ENCODE results near the gene CCDC85B. TPM values are rescaled to one million over a fixed set of nuclear protein-coding genes. Genes with fewer than 3 reads are reported as not detected.

The CCDC85B gene
- total and polyA plus RNA-seq, 2 of the 8 experiments (the other 6 are each of a cell fraction or from before 2014, with no cell fraction given): 19.8 to 30.8 TPM

DNA sequence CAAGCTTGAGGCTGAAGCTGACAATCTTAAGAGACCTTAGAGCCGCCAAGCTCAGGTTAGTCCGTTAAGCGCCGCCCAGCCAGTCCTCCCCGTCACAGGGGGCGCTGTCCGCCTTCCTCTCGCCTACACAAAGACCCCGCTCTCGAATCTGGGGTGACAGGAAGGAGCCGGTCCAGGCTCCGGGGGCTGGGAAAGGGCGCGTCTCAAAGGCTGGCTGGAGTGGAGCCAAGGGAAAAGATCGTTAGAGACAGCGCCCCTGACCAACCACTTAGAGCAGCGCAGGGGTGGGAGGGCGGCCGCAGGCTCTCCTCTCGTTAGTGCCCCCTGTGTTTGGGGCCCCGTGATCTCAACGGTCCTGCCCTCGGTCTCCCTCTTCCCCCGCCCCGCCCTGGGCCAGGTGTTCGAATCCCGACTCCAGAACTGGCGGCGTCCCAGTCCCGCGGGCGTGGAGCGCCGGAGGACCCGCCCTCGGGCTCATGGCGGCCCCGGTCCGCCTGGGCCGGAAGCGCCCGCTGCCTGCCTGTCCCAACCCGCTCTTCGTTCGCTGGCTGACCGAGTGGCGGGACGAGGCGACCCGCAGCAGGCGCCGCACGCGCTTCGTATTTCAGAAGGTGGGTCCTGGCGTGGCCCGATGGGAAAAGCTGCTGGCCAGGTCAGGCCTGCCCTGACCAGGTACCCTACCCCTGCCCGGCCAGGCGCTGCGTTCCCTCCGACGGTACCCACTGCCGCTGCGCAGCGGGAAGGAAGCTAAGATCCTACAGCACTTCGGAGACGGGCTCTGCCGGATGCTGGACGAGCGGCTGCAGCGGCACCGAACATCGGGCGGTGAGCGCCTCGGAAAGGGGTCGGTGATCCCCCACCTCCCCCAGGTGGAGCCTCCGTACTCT, 30.0 kb upstream of the CCDC85B start, which contains the start of gene MUS81 (continued):
- TF ChIP-seq CHD1 (IDR thresholded peaks at IDR 0.05; ENCODE audit: low read depth, low read length): no peak
- TF ChIP-seq ATF3 (IDR thresholded peaks at IDR 0.05; ENCODE audit: insufficient read depth, low read depth, low read length): no peak
- TF ChIP-seq, protein P1, sequence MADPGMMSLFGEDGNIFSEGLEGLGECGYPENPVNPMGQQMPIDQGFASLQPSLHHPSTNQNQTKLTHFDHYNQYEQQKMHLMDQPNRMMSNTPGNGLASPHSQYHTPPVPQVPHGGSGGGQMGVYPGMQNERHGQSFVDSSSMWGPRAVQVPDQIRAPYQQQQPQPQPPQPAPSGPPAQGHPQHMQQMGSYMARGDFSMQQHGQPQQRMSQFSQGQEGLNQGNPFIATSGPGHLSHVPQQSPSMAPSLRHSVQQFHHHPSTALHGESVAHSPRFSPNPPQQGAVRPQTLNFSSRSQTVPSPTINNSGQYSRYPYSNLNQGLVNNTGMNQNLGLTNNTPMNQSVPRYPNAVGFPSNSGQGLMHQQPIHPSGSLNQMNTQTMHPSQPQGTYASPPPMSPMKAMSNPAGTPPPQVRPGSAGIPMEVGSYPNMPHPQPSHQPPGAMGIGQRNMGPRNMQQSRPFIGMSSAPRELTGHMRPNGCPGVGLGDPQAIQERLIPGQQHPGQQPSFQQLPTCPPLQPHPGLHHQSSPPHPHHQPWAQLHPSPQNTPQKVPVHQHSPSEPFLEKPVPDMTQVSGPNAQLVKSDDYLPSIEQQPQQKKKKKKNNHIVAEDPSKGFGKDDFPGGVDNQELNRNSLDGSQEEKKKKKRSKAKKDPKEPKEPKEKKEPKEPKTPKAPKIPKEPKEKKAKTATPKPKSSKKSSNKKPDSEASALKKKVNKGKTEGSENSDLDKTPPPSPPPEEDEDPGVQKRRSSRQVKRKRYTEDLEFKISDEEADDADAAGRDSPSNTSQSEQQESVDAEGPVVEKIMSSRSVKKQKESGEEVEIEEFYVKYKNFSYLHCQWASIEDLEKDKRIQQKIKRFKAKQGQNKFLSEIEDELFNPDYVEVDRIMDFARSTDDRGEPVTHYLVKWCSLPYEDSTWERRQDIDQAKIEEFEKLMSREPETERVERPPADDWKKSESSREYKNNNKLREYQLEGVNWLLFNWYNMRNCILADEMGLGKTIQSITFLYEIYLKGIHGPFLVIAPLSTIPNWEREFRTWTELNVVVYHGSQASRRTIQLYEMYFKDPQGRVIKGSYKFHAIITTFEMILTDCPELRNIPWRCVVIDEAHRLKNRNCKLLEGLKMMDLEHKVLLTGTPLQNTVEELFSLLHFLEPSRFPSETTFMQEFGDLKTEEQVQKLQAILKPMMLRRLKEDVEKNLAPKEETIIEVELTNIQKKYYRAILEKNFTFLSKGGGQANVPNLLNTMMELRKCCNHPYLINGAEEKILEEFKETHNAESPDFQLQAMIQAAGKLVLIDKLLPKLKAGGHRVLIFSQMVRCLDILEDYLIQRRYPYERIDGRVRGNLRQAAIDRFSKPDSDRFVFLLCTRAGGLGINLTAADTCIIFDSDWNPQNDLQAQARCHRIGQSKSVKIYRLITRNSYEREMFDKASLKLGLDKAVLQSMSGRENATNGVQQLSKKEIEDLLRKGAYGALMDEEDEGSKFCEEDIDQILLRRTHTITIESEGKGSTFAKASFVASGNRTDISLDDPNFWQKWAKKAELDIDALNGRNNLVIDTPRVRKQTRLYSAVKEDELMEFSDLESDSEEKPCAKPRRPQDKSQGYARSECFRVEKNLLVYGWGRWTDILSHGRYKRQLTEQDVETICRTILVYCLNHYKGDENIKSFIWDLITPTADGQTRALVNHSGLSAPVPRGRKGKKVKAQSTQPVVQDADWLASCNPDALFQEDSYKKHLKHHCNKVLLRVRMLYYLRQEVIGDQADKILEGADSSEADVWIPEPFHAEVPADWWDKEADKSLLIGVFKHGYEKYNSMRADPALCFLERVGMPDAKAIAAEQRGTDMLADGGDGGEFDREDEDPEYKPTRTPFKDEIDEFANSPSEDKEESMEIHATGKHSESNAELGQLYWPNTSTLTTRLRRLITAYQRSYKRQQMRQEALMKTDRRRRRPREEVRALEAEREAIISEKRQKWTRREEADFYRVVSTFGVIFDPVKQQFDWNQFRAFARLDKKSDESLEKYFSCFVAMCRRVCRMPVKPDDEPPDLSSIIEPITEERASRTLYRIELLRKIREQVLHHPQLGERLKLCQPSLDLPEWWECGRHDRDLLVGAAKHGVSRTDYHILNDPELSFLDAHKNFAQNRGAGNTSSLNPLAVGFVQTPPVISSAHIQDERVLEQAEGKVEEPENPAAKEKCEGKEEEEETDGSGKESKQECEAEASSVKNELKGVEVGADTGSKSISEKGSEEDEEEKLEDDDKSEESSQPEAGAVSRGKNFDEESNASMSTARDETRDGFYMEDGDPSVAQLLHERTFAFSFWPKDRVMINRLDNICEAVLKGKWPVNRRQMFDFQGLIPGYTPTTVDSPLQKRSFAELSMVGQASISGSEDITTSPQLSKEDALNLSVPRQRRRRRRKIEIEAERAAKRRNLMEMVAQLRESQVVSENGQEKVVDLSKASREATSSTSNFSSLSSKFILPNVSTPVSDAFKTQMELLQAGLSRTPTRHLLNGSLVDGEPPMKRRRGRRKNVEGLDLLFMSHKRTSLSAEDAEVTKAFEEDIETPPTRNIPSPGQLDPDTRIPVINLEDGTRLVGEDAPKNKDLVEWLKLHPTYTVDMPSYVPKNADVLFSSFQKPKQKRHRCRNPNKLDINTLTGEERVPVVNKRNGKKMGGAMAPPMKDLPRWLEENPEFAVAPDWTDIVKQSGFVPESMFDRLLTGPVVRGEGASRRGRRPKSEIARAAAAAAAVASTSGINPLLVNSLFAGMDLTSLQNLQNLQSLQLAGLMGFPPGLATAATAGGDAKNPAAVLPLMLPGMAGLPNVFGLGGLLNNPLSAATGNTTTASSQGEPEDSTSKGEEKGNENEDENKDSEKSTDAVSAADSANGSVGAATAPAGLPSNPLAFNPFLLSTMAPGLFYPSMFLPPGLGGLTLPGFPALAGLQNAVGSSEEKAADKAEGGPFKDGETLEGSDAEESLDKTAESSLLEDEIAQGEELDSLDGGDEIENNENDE (IDR thresholded peaks at IDR 0.05; ENCODE audit: insufficient replicate concordance, low read length): no peak
- peak in 1 of 2 experiments; percentile 37; a peak in 2 of 4 replicates for TF ChIP-seq RAD21 (IDR thresholded peaks at IDR 0.05 in 1 of 2, conservative IDR thresholded peaks at IDR 0.05 in 1 of 2; ENCODE audit: low read depth in 2 of 2, low read length in 2 of 2)
- TF ChIP-seq RXRA (IDR thresholded peaks at IDR 0.05; ENCODE audit: insufficient read depth, low read depth, low read length): no peak
- peak; percentile 3; the same call in 1 of the 2 replicates for TF ChIP-seq RBBP5 (IDR thresholded peaks at IDR 0.05; ENCODE audit: borderline replicate concordance, low read depth, low read length)
- peak; percentile 83; the same call in 1 of the 2 replicates for TF ChIP-seq SP1 (IDR thresholded peaks at IDR 0.05; ENCODE audit: low read depth, low read length)
- TF ChIP-seq YY1 (IDR thresholded peaks at IDR 0.05; ENCODE audit: low read depth, low read length): 0 out of 2 replicates have a peak, but pooled peaks have one; percentile 11

All from H1 (cell line).